Kidney tubule cell (primary cell): ENCODE measurements around the gene C3orf22.

ENCODE experiments used
- DNase-seq: peaks from one replicate; pipeline ENCODE4 v3.0.0-alpha.2; 2018; ENCODE audit warnings: low spot score

C3orf22 gene

GRCh38 chr3:126512026-126512425, 46.7 kb downstream of the C3orf22 start:
- no peak for DNase-seq

DNA sequence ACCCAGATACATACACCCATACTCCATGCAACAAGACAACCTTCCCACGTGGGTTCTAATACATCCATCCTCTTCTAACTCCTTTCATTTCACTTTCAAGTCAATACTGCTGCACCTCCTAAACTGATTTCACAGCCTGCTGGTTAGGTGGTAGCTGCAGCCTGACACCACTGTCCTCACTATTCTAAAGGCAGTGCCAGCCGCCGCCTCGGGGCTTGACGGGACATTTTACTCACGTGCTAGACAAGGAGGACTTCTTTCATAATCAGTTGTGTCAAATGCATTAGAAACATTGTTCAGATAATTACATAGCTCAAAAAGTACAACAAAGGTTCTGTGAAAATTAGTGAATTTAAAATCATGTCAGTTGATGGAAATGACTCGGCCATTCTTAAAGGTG, 47.4 kb downstream of the C3orf22 start:
- no peak for DNase-seq

- DNase-seq, result no peak
Observed at GRCh38 chr3:126510308-126510910, 48.3 kb downstream of the C3orf22 start.

DNA sequence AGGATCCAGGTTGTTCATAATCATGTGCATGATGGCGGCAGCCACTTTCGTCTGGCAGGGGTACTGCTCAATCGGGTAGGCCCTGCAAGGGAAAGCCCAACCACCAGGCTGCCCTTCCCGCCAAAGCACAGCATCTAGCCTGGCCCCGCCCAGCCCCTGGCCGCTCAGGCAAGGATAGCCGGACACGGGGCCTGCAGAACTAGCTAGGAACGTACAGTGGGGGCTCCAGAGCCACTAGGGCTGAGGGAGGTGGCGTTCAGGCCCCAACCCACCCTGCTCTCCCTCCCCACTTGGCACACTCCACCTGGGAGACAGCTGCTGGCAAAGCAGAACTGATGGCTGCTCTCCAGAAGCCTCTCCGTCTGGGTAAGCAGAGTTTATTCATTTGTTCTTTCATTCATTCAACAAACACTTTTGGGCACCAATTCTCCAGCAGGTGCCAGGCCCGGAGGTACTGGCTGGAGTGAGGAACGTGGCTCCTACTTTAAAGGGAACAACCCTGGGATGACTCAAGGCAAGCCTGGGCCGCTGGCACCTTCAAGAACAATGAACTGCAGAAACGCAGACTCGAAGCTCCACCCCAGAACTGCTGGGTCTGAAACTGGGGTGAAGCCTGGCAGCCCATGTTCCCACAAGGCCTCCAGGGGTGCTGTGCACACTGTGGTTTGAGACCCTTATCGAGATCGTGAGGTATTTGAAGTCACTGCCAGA, 49.0 kb downstream of the C3orf22 start:
- no peak for DNase-seq

GRCh38 chr3:126508564-126508964, 50.2 kb downstream of the C3orf22 start:
- no peak for DNase-seq

DNA sequence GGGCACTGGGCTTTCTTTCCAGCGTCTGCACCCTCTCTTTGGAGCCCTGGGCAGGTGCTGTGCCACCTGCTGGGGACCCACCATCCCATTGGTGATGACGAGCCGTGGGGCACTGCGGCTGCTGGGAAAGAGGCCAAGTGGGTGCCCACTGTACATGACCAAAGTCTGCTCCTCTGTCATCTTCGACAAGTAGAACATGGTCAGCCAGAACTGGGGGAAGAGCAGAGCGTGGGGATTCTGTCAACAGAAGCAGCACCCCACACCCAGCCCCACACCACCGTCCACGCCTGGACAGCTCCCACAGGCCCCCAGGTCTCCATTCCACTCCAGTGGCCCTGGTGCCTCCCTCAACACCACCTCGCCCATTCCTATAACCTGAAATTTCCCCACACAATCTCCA, 50.8 kb downstream of the C3orf22 start:
- DNase-seq, result no peak

- no peak for DNase-seq
Observed at GRCh38 chr3:126503701-126504100, 55.0 kb downstream of the C3orf22 start.

GRCh38 chr3:126502656-126503055, 56.1 kb downstream of the C3orf22 start:
- DNase-seq, result no peak

- DNase-seq, result no peak
Observed at GRCh38 chr3:126501736-126502135, 57.0 kb downstream of the C3orf22 start.

GRCh38 chr3:126501054-126501453, 57.7 kb downstream of the C3orf22 start:
- no peak for DNase-seq

GRCh38 chr3:126500016-126500415, 58.7 kb downstream of the C3orf22 start:
- DNase-seq, result no peak
